ENCODE results near the gene PPP1R2.

Gene PPP1R2

DNA sequence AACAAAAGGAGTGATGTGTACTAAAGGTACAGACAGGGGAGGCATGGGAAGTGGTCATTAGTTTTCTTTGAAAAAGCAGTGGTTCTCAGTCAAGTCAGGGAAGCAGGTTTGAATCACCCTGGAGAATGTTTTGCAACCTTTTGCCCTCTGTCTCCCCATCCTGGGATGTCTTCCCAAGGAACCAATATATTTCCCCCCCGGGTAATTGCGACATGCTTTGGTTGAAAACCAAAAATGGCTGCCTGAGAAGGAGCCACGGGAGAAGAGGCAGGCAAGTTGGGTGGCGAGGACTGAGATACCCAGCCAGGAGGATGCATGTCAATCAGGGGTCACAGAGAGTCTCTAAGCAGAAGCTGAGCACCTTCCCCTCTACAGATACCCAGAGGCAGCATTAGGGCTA, 20.2 kb upstream of the PPP1R2 start:
- no peak for DNase-seq

DNA sequence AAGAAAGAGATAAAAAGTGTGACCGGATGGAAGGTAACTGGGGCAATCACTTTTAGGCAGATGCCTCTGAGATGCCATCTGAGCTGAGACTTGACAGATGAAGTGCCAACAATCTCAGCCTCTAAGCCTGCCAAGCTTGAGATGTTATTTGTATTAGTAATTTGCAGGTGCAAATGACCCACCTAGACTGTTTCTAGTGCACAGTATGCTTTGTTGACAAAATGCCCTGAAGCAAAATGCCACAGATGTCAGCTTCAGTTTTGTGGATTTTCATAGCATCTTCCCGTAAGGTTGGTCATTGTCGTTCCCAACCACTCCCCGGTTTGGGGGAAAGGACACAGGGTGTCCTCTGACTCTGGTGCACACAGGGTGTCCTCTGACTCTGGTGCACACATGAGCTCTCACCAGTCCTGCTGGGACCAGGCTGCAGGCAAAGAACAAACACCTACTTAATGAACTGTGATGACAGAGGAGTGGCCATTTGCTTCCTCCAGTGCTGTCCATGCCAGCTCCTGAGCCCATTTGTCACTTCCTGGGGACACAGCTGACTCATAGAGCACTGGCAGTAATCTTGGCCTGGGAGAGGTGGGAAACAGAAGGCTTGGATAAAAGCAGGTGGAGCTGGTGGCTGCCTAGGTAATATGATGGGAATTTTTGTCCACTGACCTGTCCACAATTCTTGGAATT, 16.7 kb upstream of the PPP1R2 start:
- no peak for DNase-seq

DNA sequence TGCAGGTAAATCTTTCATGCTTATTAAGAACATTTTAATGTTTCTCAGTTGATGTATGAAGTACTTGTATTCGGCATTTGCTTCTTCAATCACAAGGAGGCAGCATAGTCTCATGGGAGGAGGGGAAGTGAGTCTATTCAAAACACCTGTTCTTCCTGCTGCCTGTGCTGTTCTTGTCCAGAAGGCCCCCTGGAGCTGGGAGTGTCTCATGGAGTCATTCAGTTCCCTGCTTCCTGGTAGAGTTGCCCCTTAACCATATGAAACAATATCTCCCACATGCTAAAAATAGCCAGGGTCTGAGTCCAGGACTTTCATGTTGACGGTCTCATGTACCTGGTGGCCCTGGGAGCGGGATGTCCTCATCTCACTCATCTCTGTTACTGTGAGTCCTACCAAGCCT, 15.5 kb upstream of the PPP1R2 start:
- DNase-seq = peak; percentile 59

DNA sequence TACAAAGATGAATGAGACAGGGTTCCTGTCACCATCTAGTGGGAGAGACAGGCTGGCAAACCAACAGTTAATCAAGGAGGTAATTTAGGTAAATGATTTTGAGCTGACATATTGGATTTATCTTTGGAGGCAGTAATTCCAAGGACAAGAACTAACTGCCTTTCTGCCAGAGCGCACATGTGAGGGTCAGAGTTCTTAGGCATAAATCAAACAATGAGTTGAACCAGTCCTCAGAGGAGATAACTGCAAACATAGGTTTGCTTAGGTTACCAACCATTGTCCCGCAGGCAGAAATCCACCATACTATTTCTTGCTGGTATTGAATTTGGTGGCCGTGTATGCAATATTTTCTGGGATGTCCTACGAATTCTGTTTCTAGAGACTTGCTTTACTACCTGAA, 14.2 kb upstream of the PPP1R2 start:
- no peak for DNase-seq

DNA sequence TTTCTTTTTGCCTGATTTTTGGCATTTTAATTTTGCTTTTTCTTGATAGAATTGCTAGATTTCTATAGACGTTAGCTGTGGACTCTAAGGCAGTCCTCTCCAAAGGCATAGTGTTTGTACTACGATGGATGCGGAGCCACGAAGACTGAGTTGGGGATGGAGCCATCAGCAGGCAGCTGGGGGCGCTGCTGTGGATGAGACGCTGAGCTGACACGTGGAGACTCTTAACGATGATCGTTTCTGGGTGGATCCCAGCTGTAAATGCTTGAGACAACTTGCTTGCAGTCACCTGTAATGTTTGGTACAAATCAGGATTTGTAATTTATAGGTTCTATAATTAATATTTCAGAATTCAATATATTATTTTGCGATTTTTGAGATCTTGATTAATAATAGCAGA, 13.3 kb upstream of the PPP1R2 start:
- no peak for DNase-seq

- DNase-seq = no peak
Measured at GRCh38 chr3:195555110-195555509, 12.0 kb upstream of the PPP1R2 start.

- no peak for DNase-seq
Measured at GRCh38 chr3:195554458-195554857, 11.3 kb upstream of the PPP1R2 start.

GRCh38 chr3:195553268-195553667, 10.1 kb upstream of the PPP1R2 start:
- no peak for DNase-seq

DNA sequence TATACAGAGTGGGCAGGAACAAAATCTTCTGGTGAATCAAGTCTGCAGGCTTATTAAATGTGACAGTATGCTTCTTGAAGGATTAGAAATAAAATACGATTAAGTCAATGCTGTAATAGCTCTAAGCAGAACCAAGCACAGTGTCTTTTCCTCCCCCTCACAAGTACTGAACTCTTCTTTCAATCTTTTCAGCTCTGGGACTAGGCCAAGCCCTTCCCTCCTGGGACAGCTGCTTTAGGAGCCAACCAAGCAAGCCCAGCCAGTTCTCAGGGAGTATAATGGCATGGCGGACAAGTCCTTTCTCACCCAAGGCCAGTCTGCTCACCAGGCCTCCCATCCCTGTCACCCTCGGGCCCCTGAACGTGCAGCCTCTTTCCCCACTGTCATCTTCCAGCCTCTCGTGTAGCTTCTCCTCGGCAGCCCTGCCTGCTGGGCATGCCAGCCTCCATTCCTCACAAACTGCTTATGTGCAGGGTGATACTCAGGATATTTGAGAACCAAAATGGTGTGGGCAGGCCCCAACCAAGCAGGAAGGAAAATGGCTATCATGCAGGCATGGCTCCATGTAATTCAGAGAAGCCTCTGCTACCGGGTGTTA, 8.4 kb upstream of the PPP1R2 start:
- no peak for DNase-seq

DNA sequence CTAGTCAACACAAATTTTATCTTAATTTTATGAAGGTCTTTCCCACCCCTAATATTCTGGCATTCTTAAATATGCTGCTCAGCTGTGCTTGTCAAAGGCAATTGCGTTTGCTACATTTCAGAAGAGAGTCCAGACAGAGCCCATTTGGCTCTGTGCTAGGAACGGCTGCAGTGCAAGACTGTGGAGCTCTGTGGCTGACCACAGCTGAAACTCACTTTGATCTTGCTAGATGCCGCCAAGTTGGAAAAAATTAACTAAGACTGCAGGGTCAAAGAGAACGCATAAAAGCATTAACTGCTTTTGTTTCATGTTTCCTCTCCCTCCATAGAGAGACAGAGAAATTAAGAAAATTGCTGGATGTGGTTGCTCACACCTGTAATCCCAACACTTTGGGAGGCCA, 7.6 kb upstream of the PPP1R2 start:
- no peak for DNase-seq

- peak; percentile 78 for DNase-seq
Measured at GRCh38 chr3:195549931-195550519, 6.9 kb upstream of the PPP1R2 start.

DNA sequence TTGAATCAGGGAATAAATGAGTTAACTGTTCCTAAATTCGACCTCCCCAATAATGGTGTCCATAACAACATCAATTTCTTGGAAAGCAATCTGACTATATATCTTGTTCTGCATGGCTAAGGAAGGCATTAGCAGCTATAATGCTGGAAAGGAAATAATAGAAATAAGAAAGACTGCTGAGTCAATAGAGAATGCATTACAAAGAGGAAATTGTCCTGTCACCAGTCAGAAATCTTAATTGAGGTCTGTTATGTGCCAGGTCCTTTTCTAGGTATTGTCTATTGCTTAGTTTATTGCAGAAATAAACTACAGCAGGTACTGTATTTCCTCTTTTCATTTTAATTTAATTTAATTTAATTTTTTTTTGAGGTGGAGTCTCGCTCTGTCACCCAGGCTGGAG, 5.9 kb upstream of the PPP1R2 start:
- peak; percentile 57 for DNase-seq

DNA sequence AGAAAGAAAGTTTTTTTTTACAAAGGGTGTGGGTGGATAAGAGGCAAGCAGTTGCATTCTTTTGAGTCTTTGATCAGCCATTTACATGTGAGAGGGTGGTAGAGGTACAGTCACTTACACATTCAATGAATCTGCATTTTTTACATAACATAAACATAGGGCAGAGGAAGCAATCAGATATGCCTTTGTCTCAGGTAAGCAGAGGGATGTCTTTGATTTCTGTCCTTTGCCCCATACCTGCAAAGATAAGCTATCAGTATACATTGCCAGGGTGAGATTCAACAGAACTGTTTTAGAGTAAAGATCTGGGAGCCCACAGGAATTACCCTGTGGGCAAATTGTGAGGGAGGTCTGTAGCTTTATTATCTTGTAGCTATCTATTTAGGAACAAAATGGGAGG, 5.4 kb upstream of the PPP1R2 start:
- DNase-seq = no peak

DNA sequence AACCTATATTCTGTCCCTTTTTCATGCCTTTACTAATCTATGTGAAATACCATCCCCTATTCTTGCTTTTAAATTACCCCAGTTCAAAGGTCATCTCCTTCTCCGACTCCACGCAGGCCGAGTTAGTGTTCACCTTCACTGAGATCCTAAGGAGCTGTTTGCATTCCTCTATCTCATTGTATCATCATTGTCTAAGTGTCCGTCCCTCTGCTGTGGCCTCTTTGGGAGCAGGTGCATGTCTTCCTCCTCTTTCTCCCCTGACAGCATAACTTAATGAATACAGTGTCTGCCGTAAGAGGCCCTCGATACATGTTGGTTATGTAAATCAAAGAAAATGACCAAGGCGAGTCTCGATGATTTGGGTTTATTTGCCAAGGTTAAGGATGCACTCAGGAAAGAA, 4.9 kb upstream of the PPP1R2 start:
- no peak for DNase-seq

GRCh38 chr3:195546130-195546560, 3.0 kb upstream of the PPP1R2 start:
- DNase-seq = peak; percentile 50

- no peak for DNase-seq
Measured at GRCh38 chr3:195544634-195545033, 1.5 kb upstream of the PPP1R2 start.

GRCh38 chr3:195544230-195544536, 1.1 kb upstream of the PPP1R2 start:
- no peak for DNase-seq

DNA sequence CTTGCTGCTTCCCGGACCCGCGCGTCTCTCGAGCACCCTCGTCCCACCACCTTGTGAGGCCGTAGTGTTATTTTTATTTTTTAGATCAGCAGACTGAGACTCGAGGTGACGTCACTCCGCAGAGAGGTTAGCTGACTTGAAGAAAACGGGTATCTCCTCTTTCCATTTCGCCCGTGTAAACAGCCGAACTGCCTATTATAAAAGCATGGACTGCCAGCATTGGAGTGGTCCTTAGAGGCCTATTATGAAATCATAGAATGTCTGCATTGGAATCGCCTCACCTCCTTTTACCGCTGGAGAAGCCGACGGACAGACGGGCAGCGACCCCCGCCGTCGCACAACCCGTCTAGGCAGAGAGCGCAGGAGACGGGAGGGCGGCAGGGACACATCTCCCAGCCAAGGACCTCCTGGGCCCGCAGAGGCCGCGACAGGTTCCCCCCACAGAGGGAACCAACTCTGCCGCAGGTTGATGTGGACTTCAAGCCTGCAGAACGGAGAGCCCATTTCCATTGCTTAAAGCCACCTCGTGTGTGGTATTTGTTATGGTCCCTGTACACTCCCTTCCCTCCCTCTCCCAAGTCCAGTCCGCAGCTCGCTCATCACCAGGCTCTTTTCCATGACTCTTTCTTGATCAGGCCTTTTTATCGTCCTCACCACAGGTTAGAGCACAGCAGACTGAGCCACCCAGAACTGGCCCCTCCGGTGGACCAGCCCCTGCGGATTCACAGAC, 540 bp upstream of the PPP1R2 start:
- DNase-seq = no peak

- peak; percentile 59 for DNase-seq
Measured at GRCh38 chr3:195542316-195542697, 818 bp downstream of the PPP1R2 start.

DNA sequence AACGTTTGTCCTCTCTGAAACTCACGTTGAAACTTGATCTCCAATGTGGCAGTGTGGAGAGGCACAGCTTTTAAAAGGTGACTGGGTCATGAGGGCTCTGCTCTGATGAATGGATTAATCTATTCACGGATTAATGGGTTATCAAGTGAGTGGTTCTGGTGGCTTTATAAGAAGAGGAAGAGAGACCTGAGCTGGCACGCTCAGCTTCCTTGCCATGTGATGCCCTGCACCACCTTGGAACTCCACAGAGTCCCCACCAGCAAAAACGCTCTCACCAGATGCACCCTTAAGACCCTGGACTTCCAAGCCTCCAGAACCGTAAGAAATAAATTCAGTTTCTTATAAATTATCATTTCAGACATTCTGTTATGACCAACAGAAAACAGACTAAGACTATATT, 2.6 kb downstream of the PPP1R2 start:
- peak; percentile 61 for DNase-seq

- DNase-seq = peak; percentile 63
Measured at GRCh38 chr3:195540027-195540426, 3.1 kb downstream of the PPP1R2 start.

GRCh38 chr3:195539479-195539878, 3.6 kb downstream of the PPP1R2 start:
- no peak for DNase-seq

GRCh38 chr3:195537995-195538394, 5.1 kb downstream of the PPP1R2 start:
- DNase-seq = peak; percentile 91

DNA sequence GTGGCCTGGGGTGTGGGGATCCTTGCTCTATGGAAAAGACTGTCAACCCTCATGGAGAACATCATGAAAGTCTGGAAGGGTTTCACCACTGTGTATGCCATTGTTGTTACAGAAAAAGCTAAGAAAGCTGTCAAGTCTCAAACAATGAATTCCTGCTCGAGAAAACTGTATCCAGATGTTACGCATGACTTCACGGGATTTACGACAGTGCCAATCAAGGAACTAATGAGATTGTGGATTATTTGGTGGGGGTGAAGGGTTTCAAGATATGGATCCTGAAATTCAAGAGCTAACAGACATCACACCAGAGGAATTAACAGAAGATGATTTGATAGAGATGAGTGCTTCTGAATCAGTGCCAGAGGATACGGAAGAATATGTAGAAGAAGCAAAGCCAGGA, 7.8 kb downstream of the PPP1R2 start:
- DNase-seq = no peak

Measured in RPMI8226 (cell line).